K562 (cell line): ENCODE data around the gene ADGRF1. TPM values are rescaled to one million over a fixed set of nuclear protein-coding genes. Genes with fewer than 3 reads are reported as not detected.

Experiments
- ARNT ChIP-seq, 2 experiments: fragments of 450-650 bp; IDR thresholded peaks; 2 replicates each; pipeline ENCODE4 v1.6.1; 2016; ENCODE audit warnings: mild to moderate bottlenecking in 1 of 2
- ETV1 ChIP-seq: fragments of 450-650 bp; conservative IDR thresholded peaks from 2 replicates; pipeline ENCODE4 v1.6.1; 2016; ENCODE audit warnings: missing genetic modification characterization, control low read depth, low read depth, missing compliant biosample characterization
- KAT2B ChIP-seq: IDR thresholded peaks from one replicate; pipeline ENCODE4 v1.6.1; 2012; ENCODE audit warnings: low read depth, mild to moderate bottlenecking, control low read depth, inconsistent platforms, low read length, moderate library complexity
- SLC30A9 ChIP-seq: fragments of 250-450 bp; sonication (Bioruptor Pico); IDR thresholded peaks from 2 replicates; pipeline ENCODE4 v1.8.0; 2022; ENCODE audit warnings: mild to moderate bottlenecking, moderate library complexity
- TBL1XR1 ChIP-seq, 2 experiments: IDR thresholded peaks; 2 replicates each; pipeline ENCODE4 v1.6.1; 2012; ENCODE audit warnings: improper control_type of control experiment in 2 of 2, low read length in 2 of 2, mild to moderate bottlenecking in 1 of 2
- ZC3H4 ChIP-seq: sonication (generic); formaldehyde crosslinking; IDR thresholded peaks from 2 replicates; pipeline ENCODE4 v1.9.0; 2021; ENCODE audit warnings: missing genetic modification reagents, borderline replicate concordance
- ZNF444 ChIP-seq: fragments of 250-450 bp; sonication (Bioruptor Pico); IDR thresholded peaks from 2 replicates; pipeline ENCODE4 v1.4.0; 2020; ENCODE audit warnings: mild to moderate bottlenecking, moderate library complexity
- ZNF644 ChIP-seq: fragments of 200-800 bp; sonication (Bioruptor generic); IDR thresholded peaks from 2 replicates; pipeline ENCODE4 v1.6.1; 2016; ENCODE audit warnings: low read depth, missing genetic modification characterization, missing compliant biosample characterization
- polyA plus RNA-seq, 8 experiments: library from polyadenylated mRNA; depleted of rRNA in 4 of 8; stranded (reverse) in 5 of 8; unstranded in 3 of 8; fragments of >200 nt; fragmentation: Nextera tagmentation in 2 of 8; fragmentation: Illumina TruSeq in 1 of 8; extraction: Ambion mirVana in 2 of 8; extraction: Trizol in 1 of 8; gene quantifications; 2 replicates each; pipeline versions ENCODE4 v1.2.1 to v1.2.3, GENCODE V29; 2011 to 2014; ENCODE audit warnings: inconsistent platforms in 1 of 8, missing spikeins in 1 of 8
- total RNA-seq, 7 experiments: library from RNA; depleted of rRNA in 6 of 7; stranded (reverse); fragments of >200 nt in 6 of 7; fragmentation: Illumina TruSeq in 2 of 7; extraction: Trizol in 2 of 7; gene quantifications; 2 replicates each; pipeline versions ENCODE4 v1.2.1 to v1.2.3, GENCODE V29; 2011 to 2021; ENCODE audit warnings: low replicate concordance in 1 of 7
- TF ChIP-seq, protein P1 (sequence below): sonication (generic); formaldehyde crosslinking; IDR thresholded peaks from 2 replicates; pipeline ENCODE4 v1.8.1; 2023; ENCODE audit warnings: missing genetic modification reagents, mild to moderate bottlenecking, borderline replicate concordance
- TF ChIP-seq, protein P2 (sequence below), 2 experiments: fragments of 450-650 bp; IDR thresholded peaks; 2 replicates each; pipeline ENCODE4 v1.6.1; 2016; ENCODE audit warnings: mild to moderate bottlenecking in 2 of 2, borderline replicate concordance in 1 of 2, low read depth in 1 of 2, moderate library complexity in 1 of 2

ADGRF1 gene
- total and polyA plus RNA-seq, 9 of the 15 experiments (the other 6 are each of a cell fraction or from before 2014, with no cell fraction given) = not detected

DNA sequence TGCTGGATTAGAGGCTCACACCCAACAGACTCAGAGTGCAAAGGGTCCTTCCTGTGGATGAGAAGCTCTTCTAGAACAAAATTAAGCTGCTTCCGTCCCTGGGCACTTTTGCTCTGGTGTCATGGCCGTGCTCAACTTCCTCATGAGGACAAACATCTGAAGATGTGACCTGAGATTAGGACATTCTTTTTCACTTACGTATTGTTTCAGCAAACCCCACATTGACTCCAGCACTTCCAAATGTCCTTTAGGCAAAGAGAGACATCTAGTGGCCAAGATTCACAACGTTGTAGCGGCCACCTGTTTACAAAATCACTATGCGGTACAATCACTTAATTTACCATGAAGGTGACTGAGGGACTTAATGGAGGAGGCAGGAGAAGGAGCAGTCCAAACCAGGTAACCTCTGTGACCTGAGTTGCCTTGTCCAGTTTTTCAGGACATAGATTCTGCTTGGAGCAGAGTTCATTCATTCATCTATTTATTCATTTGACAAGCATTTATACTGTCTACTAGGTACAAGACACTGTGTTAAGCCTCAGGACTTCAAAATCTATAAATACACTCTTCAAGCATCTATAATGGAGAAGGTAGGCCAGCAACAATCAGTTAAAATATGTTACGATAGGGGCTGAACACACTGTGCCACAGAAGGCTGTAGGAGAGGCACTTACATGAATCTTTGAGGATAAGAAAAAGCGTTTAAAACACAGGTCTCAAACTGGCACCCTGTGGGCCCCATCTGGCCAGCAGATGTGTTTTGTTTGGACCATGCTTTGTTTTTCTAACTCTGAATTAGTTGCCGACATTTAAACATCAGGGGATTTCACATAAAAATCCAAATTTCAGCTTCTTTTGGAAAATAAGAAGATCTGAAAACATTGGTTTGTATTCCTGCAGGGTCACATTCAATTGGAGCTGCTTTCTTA lies 5.6 kb upstream of the ADGRF1 start (continued):
- TF ChIP-seq ZNF644 (tag) (no peak), SLC30A9 (CRISPR knock-in tag) (no peak), ETV1 (0 out of 2 replicates have a peak, but pooled peaks have one; percentile 12), ZC3H4 (CRISPR knock-in tag) (no peak), KAT2B (no peak), ARNT (IDR thresholded peaks at IDR 0.05) (no peak), TBL1XR1 (IDR thresholded peaks at IDR 0.05; ENCODE audit: low read length in 2 of 2) (0 out of 4 replicates have a peak, but pooled peaks of 1 of the 2 experiments have one; percentile 31), ZNF444 (CRISPR knock-in tag) (no peak)
- TF ChIP-seq, protein P1, sequence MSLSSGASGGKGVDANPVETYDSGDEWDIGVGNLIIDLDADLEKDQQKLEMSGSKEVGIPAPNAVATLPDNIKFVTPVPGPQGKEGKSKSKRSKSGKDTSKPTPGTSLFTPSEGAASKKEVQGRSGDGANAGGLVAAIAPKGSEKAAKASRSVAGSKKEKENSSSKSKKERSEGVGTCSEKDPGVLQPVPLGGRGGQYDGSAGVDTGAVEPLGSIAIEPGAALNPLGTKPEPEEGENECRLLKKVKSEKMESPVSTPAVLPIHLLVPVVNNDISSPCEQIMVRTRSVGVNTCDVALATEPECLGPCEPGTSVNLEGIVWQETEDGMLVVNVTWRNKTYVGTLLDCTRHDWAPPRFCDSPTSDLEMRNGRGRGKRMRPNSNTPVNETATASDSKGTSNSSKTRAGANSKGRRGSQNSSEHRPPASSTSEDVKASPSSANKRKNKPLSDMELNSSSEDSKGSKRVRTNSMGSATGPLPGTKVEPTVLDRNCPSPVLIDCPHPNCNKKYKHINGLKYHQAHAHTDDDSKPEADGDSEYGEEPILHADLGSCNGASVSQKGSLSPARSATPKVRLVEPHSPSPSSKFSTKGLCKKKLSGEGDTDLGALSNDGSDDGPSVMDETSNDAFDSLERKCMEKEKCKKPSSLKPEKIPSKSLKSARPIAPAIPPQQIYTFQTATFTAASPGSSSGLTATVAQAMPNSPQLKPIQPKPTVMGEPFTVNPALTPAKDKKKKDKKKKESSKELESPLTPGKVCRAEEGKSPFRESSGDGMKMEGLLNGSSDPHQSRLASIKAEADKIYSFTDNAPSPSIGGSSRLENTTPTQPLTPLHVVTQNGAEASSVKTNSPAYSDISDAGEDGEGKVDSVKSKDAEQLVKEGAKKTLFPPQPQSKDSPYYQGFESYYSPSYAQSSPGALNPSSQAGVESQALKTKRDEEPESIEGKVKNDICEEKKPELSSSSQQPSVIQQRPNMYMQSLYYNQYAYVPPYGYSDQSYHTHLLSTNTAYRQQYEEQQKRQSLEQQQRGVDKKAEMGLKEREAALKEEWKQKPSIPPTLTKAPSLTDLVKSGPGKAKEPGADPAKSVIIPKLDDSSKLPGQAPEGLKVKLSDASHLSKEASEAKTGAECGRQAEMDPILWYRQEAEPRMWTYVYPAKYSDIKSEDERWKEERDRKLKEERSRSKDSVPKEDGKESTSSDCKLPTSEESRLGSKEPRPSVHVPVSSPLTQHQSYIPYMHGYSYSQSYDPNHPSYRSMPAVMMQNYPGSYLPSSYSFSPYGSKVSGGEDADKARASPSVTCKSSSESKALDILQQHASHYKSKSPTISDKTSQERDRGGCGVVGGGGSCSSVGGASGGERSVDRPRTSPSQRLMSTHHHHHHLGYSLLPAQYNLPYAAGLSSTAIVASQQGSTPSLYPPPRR = no peak
- TF ChIP-seq, protein P2, sequence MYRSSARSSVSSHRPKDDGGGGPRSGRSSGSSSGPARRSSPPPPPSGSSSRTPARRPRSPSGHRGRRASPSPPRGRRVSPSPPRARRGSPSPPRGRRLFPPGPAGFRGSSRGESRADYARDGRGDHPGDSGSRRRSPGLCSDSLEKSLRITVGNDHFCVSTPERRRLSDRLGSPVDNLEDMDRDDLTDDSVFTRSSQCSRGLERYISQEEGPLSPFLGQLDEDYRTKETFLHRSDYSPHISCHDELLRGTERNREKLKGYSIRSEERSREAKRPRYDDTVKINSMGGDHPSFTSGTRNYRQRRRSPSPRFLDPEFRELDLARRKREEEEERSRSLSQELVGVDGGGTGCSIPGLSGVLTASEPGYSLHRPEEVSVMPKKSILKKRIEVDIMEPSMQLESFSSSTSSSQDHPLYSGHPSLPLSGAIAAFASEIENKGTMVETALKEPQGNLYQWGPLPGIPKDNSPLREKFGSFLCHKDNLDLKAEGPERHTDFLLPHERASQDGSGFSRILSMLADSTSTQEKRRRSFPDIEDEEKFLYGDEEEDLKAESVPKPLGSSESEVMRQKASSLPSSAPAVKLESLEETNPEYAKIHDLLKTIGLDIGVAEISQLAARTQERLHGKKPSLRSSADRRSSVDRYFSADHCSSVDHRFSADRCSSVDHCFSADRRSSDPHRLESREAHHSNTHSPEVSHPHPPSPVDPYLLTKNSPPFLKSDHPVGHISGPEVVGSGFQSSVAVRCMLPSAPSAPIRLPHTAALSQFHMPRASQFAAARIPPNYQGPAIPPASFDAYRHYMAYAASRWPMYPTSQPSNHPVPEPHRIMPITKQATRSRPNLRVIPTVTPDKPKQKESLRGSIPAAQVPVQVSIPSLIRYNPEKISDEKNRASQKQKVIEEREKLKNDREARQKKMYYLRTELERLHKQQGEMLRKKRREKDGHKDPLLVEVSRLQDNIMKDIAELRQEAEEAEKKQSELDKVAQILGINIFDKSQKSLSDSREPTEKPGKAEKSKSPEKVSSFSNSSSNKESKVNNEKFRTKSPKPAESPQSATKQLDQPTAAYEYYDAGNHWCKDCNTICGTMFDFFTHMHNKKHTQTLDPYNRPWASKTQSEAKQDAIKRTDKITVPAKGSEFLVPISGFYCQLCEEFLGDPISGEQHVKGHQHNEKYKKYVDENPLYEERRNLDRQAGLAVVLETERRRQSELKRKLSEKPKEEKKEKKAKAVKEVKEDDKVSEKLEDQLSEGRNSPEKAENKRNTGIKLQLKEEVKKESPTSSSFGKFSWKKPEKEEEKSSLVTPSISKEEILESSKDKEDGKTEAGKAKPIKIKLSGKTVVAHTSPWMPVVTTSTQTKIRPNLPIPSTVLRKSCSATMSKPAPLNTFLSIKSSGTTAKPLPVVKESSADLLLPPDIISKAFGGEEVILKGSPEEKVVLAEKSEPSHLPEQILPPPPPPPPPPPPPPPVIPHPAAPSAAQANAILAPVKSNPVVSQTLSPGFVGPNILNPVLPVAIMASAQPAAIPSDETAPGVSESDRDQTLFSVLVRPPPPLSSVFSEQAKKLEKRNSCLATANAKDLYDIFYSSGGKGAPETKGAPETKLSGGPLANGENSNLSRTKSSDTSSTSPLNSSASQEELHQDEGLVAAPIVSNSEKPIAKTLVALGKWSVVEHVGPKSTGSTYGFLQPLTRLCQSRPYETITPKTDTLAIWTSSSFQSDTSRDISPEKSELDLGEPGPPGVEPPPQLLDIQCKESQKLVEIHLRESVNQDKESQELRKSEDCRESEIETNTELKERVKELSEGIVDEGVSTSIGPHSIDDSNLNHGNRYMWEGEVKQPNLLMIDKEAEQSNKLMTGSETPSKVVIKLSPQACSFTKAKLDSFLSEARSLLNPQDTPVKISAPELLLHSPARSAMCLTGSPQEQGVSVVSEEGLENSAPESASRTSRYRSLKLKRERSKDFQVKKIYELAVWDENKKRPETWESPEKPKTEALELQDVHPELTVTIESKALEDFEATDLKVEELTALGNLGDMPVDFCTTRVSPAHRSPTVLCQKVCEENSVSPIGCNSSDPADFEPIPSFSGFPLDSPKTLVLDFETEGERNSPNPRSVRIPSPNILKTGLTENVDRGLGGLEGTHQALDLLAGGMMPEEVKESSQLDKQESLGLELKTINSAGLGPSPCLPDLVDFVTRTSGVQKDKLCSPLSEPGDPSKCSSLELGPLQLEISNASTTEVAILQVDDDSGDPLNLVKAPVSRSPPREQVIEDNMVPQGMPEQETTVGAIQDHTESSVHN (IDR thresholded peaks at IDR 0.05; ENCODE audit: borderline replicate concordance in 1 of 2, low read depth in 1 of 2) = peak in 1 of 2 experiments; percentile 50; a peak in 1 of 4 replicates
